Skin epidermis (tissue), 12 donors: ENCODE results near the gene SF3A2.
A peak's percentile ranks its signal among the peaks of the same experiment; 100 is the strongest.

Source experiments
- H3K27ac ChIP-seq, 21 experiments: fragments of 200-600 bp; sonication (generic) in 11 of 21; one replicate each; pipeline ENCODE4 v1.5.0; 2020; ENCODE audit warnings: mild to moderate bottlenecking in 3 of 21, inconsistent platforms in 2 of 21, moderate library complexity in 2 of 21
- H3K4me3 ChIP-seq, 7 experiments: fragments of 200-600 bp; sonication (generic) in 2 of 7; one replicate each; pipeline ENCODE4 v1.5.0; 2020; ENCODE audit warnings: inconsistent platforms in 2 of 7, mild to moderate bottlenecking in 2 of 7, moderate library complexity in 1 of 7

The SF3A2 gene

GRCh38 chr19:2282862-2283237 is 46.2 kb downstream of the SF3A2 start:
- Histone ChIP-seq H3K27ac (peak overlapping the region in 4 of 21 experiments; percentile 42 to 72 (median 58)), H3K4me3 (peak overlapping the region in 1 of 7 experiments; percentile 11)

- no peak overlapping the region for H3K4me3 ChIP-seq
- no peak overlapping the region for H3K27ac ChIP-seq
Observed at GRCh38 chr19:2283835-2284507, 47.3 kb downstream of the SF3A2 start.

GRCh38 chr19:2286402-2287140 is 49.9 kb downstream of the SF3A2 start:
- Histone ChIP-seq H3K4me3 (no peak overlapping the region), H3K27ac (no peak overlapping the region)

- H3K27ac ChIP-seq: peak overlapping the region in 3 of 21 experiments; percentile 2 to 81 (median 8)
- no peak overlapping the region for H3K4me3 ChIP-seq
Observed at GRCh38 chr19:2287585-2288337, 51.1 kb downstream of the SF3A2 start.

- peak overlapping the region in 7 of 21 experiments; percentile 12 to 86 (median 69) for H3K27ac ChIP-seq
Observed at GRCh38 chr19:2288338-2288817, 51.8 kb downstream of the SF3A2 start.

GRCh38 chr19:2288818-2289713 is 52.4 kb downstream of the SF3A2 start:
- Histone ChIP-seq H3K27ac (peak overlapping the region in 15 of 21 experiments; percentile 12 to 86 (median 74)), H3K4me3 (peak overlapping the region in 6 of 7 experiments; percentile 33 to 43 (median 40))

More at GRCh38 chr19:2288338-2288817, 51.8 kb downstream of the SF3A2 start:
- H3K4me3 ChIP-seq: no peak overlapping the region

- peak overlapping the region; percentile 29 to 43 (median 37) for H3K4me3 ChIP-seq
- peak overlapping the region in 17 of 21 experiments; percentile 19 to 86 (median 69) for H3K27ac ChIP-seq
Observed at GRCh38 chr19:2289714-2290435, 53.3 kb downstream of the SF3A2 start.

- Histone ChIP-seq H3K4me3 (peak overlapping the region; percentile 29 to 43 (median 37)), H3K27ac (peak overlapping the region in 17 of 21 experiments; percentile 19 to 86 (median 69))
Observed at GRCh38 chr19:2290441-2291184, 54.0 kb downstream of the SF3A2 start.

- H3K27ac ChIP-seq: no peak overlapping the region
- peak overlapping the region; percentile 29 to 43 (median 37) for H3K4me3 ChIP-seq
Observed at GRCh38 chr19:2291185-2291751, 54.6 kb downstream of the SF3A2 start.

- Histone ChIP-seq H3K27ac (peak overlapping the region in 1 of 21 experiments; percentile 64), H3K4me3 (no peak overlapping the region)
Observed at GRCh38 chr19:2294687-2295335, 58.2 kb downstream of the SF3A2 start.

GRCh38 chr19:2296141-2296540 is 59.5 kb downstream of the SF3A2 start:
- Histone ChIP-seq H3K27ac (no peak overlapping the region), H3K4me3 (no peak overlapping the region)
